WERI-Rb-1 (cell line): ENCODE measurements around the gene TLL2.

ENCODE experiments used
- DNase-seq: peaks from one replicate; pipeline ENCODE4 v3.0.0-alpha.2; 2020
- H3K27ac ChIP-seq: fragments of 250-450 bp; sonication (Bioruptor Pico); 2 replicates; pipeline ENCODE4 v1.5.1; 2020; ENCODE audit warnings: mild to moderate bottlenecking, moderate library complexity
- H3K27me3 ChIP-seq: fragments of 250-450 bp; sonication (Bioruptor Pico); 2 replicates; pipeline ENCODE4 v1.5.1; 2021; ENCODE audit warnings: mild to moderate bottlenecking, low read depth, moderate library complexity; ENCODE audit not compliant: insufficient read depth, severe bottlenecking
- H3K36me3 ChIP-seq: fragments of 250-450 bp; sonication (Bioruptor Pico); 2 replicates; pipeline ENCODE4 v1.5.1; 2020; ENCODE audit warnings: mild to moderate bottlenecking, moderate library complexity
- H3K4me3 ChIP-seq: 2 replicates; pipeline ENCODE4 v1.5.1; 2011; ENCODE audit warnings: low read depth, mild to moderate bottlenecking, control low read depth, low read length
- H3K9me3 ChIP-seq: fragments of 250-450 bp; sonication (Bioruptor Pico); 2 replicates; pipeline ENCODE4 v1.5.1; 2021; ENCODE audit warnings: mild to moderate bottlenecking, moderate library complexity; ENCODE audit not compliant: severe bottlenecking
- TF ChIP-seq, protein P1 (sequence below): IDR thresholded peaks from 2 replicates; pipeline ENCODE4 v1.5.1; 2011; ENCODE audit warnings: low read depth, mild to moderate bottlenecking, control low read depth, inconsistent platforms, low read length

Gene TLL2

GRCh38 chr10:96436035-96436434 is 77.7 kb downstream of the TLL2 start:
- no peaks in the 10 kb centered on the region for H3K27me3 ChIP-seq
- TF ChIP-seq, protein P1, sequence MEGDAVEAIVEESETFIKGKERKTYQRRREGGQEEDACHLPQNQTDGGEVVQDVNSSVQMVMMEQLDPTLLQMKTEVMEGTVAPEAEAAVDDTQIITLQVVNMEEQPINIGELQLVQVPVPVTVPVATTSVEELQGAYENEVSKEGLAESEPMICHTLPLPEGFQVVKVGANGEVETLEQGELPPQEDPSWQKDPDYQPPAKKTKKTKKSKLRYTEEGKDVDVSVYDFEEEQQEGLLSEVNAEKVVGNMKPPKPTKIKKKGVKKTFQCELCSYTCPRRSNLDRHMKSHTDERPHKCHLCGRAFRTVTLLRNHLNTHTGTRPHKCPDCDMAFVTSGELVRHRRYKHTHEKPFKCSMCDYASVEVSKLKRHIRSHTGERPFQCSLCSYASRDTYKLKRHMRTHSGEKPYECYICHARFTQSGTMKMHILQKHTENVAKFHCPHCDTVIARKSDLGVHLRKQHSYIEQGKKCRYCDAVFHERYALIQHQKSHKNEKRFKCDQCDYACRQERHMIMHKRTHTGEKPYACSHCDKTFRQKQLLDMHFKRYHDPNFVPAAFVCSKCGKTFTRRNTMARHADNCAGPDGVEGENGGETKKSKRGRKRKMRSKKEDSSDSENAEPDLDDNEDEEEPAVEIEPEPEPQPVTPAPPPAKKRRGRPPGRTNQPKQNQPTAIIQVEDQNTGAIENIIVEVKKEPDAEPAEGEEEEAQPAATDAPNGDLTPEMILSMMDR = no peak
- H3K4me3 ChIP-seq = no peak overlapping the region
- H3K9me3 ChIP-seq = peaks cover 15% of the 10 kb centered on the region
- no peak overlapping the region for H3K27ac ChIP-seq
- no peak for DNase-seq
- H3K36me3 ChIP-seq = no peaks in the 10 kb centered on the region

- peaks cover 3% of the 10 kb centered on the region for H3K9me3 ChIP-seq
- TF ChIP-seq, protein P1 = no peak
- no peaks in the 10 kb centered on the region for H3K27me3 ChIP-seq
- DNase-seq = peak; percentile 50
- no peak overlapping the region for H3K4me3 ChIP-seq
- H3K36me3 ChIP-seq = no peaks in the 10 kb centered on the region
- H3K27ac ChIP-seq = no peak overlapping the region
Observed at GRCh38 chr10:96431211-96431970, 82.3 kb downstream of the TLL2 start.

DNA sequence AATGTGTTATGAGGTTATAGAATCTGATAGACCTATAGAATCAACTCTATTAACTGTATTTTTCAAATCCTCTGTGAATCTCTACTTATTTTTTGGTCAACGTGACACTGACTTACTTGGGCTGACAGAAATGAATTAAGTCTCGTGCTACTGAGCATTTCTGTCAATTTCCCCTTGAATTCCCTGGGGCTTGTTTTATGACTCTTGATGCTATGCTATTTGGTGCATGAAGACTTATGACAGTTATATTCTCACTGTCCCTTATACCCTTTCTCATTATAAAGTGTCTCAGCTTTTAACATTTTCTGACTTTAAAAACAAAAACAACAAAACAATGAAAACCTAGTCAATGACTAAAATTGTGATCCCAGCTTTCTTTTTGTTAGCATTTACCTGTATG is 86.4 kb downstream of the TLL2 start:
- H3K27me3 ChIP-seq = no peaks in the 10 kb centered on the region
- H3K36me3 ChIP-seq = no peaks in the 10 kb centered on the region
- no peak overlapping the region for H3K4me3 ChIP-seq
- H3K27ac ChIP-seq = no peak overlapping the region
- TF ChIP-seq, protein P1 = no peak
- no peak for DNase-seq
- no peaks in the 10 kb centered on the region for H3K9me3 ChIP-seq

DNA sequence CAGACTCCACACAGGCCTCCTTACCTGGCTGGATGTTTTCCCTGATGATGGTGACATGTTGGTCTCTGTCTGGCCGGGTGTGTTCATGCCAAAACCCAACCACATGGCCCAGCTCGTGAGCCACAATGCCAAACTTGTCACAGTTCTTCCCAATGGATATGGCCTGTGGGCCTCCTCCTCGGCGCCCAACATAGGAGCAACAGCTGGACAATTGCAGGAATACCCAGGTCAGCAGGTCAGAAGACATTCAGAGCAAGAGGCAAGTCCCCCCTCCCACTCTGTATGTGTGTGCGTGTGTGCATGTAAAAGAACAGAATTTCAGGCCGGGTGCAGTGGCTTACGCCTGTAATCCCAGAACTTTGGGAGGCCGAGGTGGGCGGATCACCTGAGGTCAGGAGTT is 91.2 kb downstream of the TLL2 start:
- Histone ChIP-seq H3K4me3 (no peak overlapping the region), H3K9me3 (no peaks in the 10 kb centered on the region), H3K36me3 (no peaks in the 10 kb centered on the region), H3K27ac (no peak overlapping the region), H3K27me3 (no peaks in the 10 kb centered on the region)
- DNase-seq = no peak
- TF ChIP-seq, protein P1 = no peak

GRCh38 chr10:96421995-96422394 is 91.7 kb downstream of the TLL2 start:
- H3K9me3 ChIP-seq = no peaks in the 10 kb centered on the region
- H3K4me3 ChIP-seq = no peak overlapping the region
- no peak for DNase-seq
- no peaks in the 10 kb centered on the region for H3K36me3 ChIP-seq
- TF ChIP-seq, protein P1 = no peak
- H3K27me3 ChIP-seq = no peaks in the 10 kb centered on the region
- H3K27ac ChIP-seq = no peak overlapping the region
